Measurements from ENCODE around the gene ADPGK.

GRCh38 chr15:72800833-72801481 lies 17.4 kb upstream of the ADPGK start:
- TF ChIP-seq POLR2AphosphoS5 (IDR thresholded peaks at IDR 0.05) (no peak), CTCF (IDR thresholded peaks at IDR 0.05) (no peak)
